Aorta (tissue), 5 donors: ENCODE measurements around the gene CLIC3. TPM values are rescaled to one million over a fixed set of nuclear protein-coding genes. Genes with fewer than 3 reads are reported as not detected.

Experiments used
- ATAC-seq: fragments of 200-7000 bp; cut with Tn5 transposase; one replicate; pipeline ENCODE4 v1.9.1; 2022; ENCODE audit warnings: moderate library complexity; ENCODE audit not compliant: low FRiP score
- DNase-seq, 2 donors: peaks; one replicate each; pipeline ENCODE4 v3.0.0-alpha.2; 2020
- H3K27ac ChIP-seq, 2 donors: one replicate each; pipeline ENCODE4 v1.5.1; 2013; ENCODE audit warnings: low read length in 2 of 2, mild to moderate bottlenecking in 2 of 2, moderate library complexity in 2 of 2, control low read depth in 1 of 2, inconsistent platforms in 1 of 2, low read depth in 1 of 2
- H3K27me3 ChIP-seq, 2 donors: one replicate each; pipeline ENCODE4 v1.6.1; 2013; ENCODE audit warnings: control low read depth in 1 of 2, low read length in 1 of 2, mild to moderate bottlenecking in 1 of 2, moderate library complexity in 1 of 2; ENCODE audit not compliant: insufficient read depth in 2 of 2, control insufficient read depth in 1 of 2
- H3K36me3 ChIP-seq, 2 donors: one replicate each; pipeline ENCODE4 v1.6.1; 2013; ENCODE audit warnings: control low read depth in 1 of 2, low read length in 1 of 2, mild to moderate bottlenecking in 1 of 2; ENCODE audit not compliant: insufficient read depth in 2 of 2, control insufficient read depth in 1 of 2
- H3K4me1 ChIP-seq, 2 donors: one replicate each; pipeline ENCODE4 v1.6.1; 2013; ENCODE audit warnings: low read length in 2 of 2, control low read depth in 1 of 2, mild to moderate bottlenecking in 1 of 2, moderate library complexity in 1 of 2; ENCODE audit not compliant: insufficient read depth in 2 of 2, control insufficient read depth in 1 of 2
- H3K4me3 ChIP-seq, 2 donors: one replicate each; pipeline ENCODE4 v1.5.1; 2013; ENCODE audit warnings: low read length in 2 of 2, control low read depth in 1 of 2, mild to moderate bottlenecking in 1 of 2
- H3K9me3 ChIP-seq: one replicate; pipeline ENCODE4 v1.6.1; 2013; ENCODE audit warnings: mild to moderate bottlenecking, low read length; ENCODE audit not compliant: control insufficient read depth
- WGBS, 2 donors: extraction: QIAGEN DNeasy Blood & Tissue Kit; methylation state at CpG; one replicate each; pipeline ENCODE4 v1.1.7; 2013; 5-methylcytosine and 5-hydroxymethylcytosine counted together
- intact Hi-C, 2 donors: fragments of 100-400 bp; cut with DNase I; formaldehyde crosslinking; loops; one replicate each; pipeline versions ENCODE4 v1.14.2 to v1.15.0; 2022
- polyA plus RNA-seq, 2 donors: library from polyadenylated mRNA; stranded (reverse); fragments of 200-250 nt; gene quantifications; one replicate each; pipeline ENCODE4 v1.2.3, GENCODE V29; 2013
- total RNA-seq, 2 donors: library from RNA; stranded (reverse); fragmentation: NEBNext Ultra II Directional; extraction: Animal tissue kit (Norgen Biotek cat#: 25700); gene quantifications; one replicate each; pipeline ENCODE4 v1.2.1, GENCODE V29; 2021
- donor health status: healthy with polysubstance abuse.
- donor health status: Bipolar disorder and iron deficiency.
- donor health status: DM: no; HTN: no; CAD: no.
- donor health status: DM: no; HTN: no; CAD: no.
- donor health status: DM: yes; HTN: yes; CAD: no.

The CLIC3 gene
- total and polyA plus RNA-seq, 4 donors: 1.6 to 7.0 (median 5.3) TPM

DNA sequence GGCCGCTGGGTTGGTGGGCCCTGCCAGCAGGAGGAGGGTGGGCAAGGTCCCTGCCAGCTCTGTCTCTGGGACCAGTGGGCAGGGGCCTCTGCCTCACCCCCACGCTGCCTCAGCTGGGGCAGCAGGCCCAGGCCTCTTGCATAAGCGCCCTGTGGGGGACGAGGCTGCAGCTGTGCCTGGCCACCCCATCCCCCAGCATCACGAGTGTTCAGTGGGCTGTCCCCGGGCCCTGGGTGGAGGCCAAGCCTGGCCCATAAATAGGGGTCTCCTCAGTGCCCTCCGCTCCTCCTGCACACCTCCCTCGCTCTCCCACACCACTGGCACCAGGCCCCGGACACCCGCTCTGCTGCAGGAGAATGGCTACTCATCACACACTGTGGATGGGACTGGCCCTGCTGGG is 19.1 kb downstream of the CLIC3 start, which contains the start of gene PTGDS:
Gene PTGDS, plus strand, starts transcription at position 282 of the 400 bp plus-strand sequence. Its CDS starts 75 bp downstream, at position 357.
- no peaks in the 10 kb centered on the region for H3K9me3 ChIP-seq
- H3K4me1 ChIP-seq: no peaks in the 10 kb centered on the region
- 64 to 74% methylated on average over 7 to 10 of the region's 10 CpGs for WGBS, 2 donors
- ATAC-seq (peak; percentile 53), DNase-seq (no peak)
- no peak within 1 kb of the TSS for H3K27ac ChIP-seq
- H3K36me3 ChIP-seq: no peaks in the 10 kb centered on the region
- H3K4me3 ChIP-seq: peak within 1 kb of the TSS in 1 of 2 donors; percentile 18
- H3K27me3 ChIP-seq: no peaks in the 10 kb centered on the region
- intact Hi-C loops: no loop called here

DNA sequence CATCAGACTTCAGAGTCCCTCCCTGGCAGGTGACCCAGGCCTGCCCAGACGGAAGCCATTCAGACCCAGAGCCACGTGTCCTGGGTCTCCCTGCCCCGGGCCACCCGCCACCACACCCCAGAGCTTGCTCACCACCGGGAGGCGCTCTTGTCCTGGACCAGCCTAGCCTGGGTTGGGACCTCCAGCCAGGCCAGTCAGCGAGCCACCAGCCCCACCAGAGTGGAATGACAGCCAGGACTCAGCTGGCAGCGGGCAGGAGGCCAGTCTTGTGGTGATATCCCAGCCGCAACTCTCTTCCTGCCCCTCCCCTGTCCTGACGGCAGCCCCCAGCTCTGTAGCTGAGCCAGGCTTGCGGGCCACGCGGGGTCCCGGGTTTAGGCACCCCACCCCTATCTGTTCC is 20.7 kb downstream of the CLIC3 start:
- H3K36me3 ChIP-seq: no peaks in the 10 kb centered on the region
- no peaks in the 10 kb centered on the region for H3K9me3 ChIP-seq
- no peaks in the 10 kb centered on the region for H3K4me1 ChIP-seq
- ATAC-seq (no peak), DNase-seq (no peak)
- no peak overlapping the region for H3K4me3 ChIP-seq
- intact Hi-C loops: no loop called here
- H3K27me3 ChIP-seq: no peaks in the 10 kb centered on the region
- H3K27ac ChIP-seq: no peak overlapping the region
- WGBS, 2 donors: 51 to 61% methylated on average over 8 to 14 of the region's 14 CpGs

DNA sequence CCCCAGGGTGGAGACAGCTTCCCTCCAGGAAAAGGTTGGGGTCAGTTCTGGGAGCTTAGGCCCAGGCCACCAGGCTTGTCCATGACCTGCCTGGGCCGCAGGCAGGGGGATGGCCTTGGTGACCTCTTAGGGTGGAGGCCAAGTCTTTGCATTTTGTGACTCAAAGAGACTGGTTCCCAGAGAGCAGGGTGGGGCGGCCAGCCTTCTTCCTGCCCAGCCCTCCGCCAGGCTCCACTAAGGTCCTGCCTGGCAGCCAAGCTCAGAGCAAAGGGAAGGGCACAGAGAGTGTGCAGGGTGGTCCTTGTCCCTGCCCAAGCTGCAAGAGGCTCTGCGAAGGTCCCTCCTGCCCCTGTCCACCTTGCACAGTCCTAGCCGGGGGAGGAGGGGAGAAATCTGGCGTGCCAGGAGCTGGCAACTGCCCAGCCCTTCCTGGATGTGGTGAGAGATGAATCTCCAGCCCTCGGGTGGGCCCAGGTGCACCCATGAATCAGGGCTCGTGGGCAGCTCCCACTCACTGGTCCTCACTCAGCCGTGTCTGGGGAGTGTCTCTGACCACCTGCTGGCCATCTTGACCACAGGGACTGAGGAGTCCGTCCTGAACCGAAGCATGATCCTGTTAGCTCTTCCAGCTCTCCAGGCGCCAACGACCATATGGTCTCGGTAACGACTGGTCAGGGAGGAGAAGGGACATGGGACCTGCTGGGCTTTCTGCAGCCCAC is 21.4 kb downstream of the CLIC3 start:
- DNase-seq (no peak), ATAC-seq (no peak)
- Histone ChIP-seq H3K9me3 (no peaks in the 10 kb centered on the region), H3K36me3 (no peaks in the 10 kb centered on the region), H3K4me1 (no peaks in the 10 kb centered on the region), H3K4me3 (no peak overlapping the region), H3K27ac (no peak overlapping the region), H3K27me3 (no peaks in the 10 kb centered on the region)
- 78 to 79% methylated on average over 14 to 15 of the region's 15 CpGs for WGBS, 2 donors
- intact Hi-C loops: no loop called here

DNA sequence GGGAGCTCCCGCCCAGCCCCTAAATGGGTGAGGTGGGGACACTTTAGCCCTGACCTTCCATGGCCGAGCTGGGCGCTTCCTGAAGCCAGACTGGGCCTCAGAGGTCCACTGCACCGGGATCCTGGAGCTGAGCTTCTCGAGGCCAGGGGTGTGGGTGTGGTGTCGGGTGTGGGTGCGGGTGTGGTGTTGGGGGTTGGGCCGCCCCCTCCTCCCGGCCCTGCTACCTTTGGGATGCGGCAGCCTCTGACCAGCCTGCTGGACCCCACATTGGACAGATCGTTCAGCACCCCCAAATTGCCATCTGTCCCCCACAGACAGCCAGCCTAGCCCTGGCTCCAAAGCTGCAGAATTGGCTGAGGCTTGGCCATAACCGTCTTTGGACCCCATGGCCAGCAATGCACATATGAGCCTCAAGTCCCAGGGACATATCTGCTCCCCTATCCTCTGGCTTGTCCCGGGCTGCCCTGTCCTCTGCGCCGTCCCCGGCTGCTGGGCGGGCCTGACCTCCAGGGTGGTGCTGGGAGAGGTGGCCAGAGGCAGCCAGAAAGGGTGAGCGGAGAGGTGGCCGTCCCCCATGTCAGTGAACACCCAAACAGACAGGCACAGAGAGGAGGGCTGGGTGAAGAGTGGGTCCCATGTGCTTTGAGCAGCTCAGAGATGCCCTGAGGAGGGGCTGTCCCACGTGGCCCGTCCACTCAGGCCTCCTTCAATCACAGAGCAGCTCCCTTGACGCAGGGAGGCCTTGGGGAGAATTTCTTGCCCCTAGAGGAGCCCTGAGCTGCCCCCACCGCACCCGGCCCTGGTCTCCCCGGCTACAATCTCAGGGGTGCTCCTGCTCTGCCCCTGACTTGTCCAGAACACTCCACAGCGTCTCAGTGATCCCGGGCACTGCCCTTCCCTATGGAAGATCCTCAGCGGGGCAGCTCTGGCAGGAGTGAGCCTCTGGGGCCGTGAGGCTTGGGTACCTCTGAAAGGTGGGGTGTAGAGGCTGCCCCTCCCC is 22.4 kb downstream of the CLIC3 start:
- no peak overlapping the region for H3K27ac ChIP-seq
- DNase-seq (no peak), ATAC-seq (no peak)
- no peak overlapping the region for H3K4me3 ChIP-seq
- no peaks in the 10 kb centered on the region for H3K4me1 ChIP-seq
- intact Hi-C loops: no loop called here
- no peaks in the 10 kb centered on the region for H3K27me3 ChIP-seq
- H3K9me3 ChIP-seq: no peaks in the 10 kb centered on the region
- WGBS, 2 donors: 90 to 92% methylated on average over 27 to 29 of the region's 29 CpGs
- H3K36me3 ChIP-seq: no peaks in the 10 kb centered on the region

GRCh38 chr9:136972743-136973142 is 23.6 kb downstream of the CLIC3 start:
- intact Hi-C loops: no loop called here

DNA sequence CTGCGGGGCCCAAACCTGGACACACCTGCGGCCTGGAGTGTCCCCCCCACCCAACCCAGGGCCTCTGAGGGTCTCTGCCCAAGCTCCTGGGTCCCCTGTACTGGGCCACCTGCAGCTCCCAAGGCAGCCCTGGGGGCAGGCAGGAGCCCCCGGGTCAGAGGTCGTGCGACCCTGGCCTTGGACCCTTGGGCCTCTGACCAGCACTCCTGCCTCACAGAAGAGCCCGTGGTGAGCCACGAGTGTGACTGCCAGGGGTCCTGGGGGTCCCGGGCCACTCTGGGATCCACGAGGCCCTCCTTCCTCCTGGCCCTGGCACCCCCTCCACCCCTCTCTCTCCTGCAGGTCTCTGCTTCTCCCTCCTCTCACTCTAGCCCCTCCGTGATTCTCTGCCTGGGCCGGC is 24.0 kb downstream of the CLIC3 start:
- Histone ChIP-seq H3K4me3 (no peak overlapping the region), H3K4me1 (no peaks in the 10 kb centered on the region), H3K27me3 (no peaks in the 10 kb centered on the region), H3K27ac (no peak overlapping the region), H3K9me3 (no peaks in the 10 kb centered on the region), H3K36me3 (no peaks in the 10 kb centered on the region)
- ATAC-seq (no peak), DNase-seq (no peak)
- 84 to 88% methylated on average over 11 of the region's 11 CpGs for WGBS, 2 donors
- intact Hi-C loops: no loop called here

More at GRCh38 chr9:136972743-136973142, 23.6 kb downstream of the CLIC3 start:
- Histone ChIP-seq H3K27ac (no peak overlapping the region), H3K36me3 (no peaks in the 10 kb centered on the region), H3K9me3 (no peaks in the 10 kb centered on the region), H3K4me1 (no peaks in the 10 kb centered on the region), H3K4me3 (no peak overlapping the region), H3K27me3 (no peaks in the 10 kb centered on the region)
- no peak for DNase-seq
- 70 to 72% methylated on average over 13 of the region's 13 CpGs for WGBS, 2 donors
- no peak for ATAC-seq

DNA sequence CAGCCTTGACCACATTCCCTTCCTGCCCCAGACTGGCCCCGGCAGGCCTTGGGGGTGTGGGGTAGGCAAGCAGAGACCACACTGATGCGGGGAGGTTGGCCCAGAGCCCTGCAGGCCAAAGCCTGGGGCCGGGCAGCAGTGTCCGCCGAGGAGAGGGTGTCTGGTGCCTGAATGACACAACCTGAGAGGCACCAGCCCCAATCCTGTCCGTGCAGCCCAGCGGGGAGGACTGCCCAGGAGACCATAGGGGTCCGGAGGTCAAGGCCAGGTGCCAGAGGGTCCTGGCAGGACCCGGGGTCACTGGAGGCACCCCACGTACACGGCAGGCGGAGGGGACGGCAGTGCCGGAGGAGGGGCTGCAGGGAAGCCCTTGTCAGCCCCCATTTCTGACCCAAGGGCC is 24.6 kb downstream of the CLIC3 start:
- H3K27ac ChIP-seq: no peak overlapping the region
- ATAC-seq (no peak), DNase-seq (no peak)
- intact Hi-C loops: no loop called here
- 81 to 83% methylated on average over 14 of the region's 14 CpGs for WGBS, 2 donors
- no peaks in the 10 kb centered on the region for H3K36me3 ChIP-seq
- no peaks in the 10 kb centered on the region for H3K9me3 ChIP-seq
- no peak overlapping the region for H3K4me3 ChIP-seq
- H3K27me3 ChIP-seq: no peaks in the 10 kb centered on the region
- H3K4me1 ChIP-seq: no peaks in the 10 kb centered on the region

- ATAC-seq: no peak
- no peak overlapping the region for H3K4me3 ChIP-seq
- H3K36me3 ChIP-seq: no peaks in the 10 kb centered on the region
- H3K27ac ChIP-seq: no peak overlapping the region
- WGBS, 2 donors: 87 to 94% methylated on average over 11 of the region's 11 CpGs
- no peak for DNase-seq
- intact Hi-C loops: no loop called here
- H3K9me3 ChIP-seq: no peaks in the 10 kb centered on the region
- H3K4me1 ChIP-seq: no peaks in the 10 kb centered on the region
- H3K27me3 ChIP-seq: no peaks in the 10 kb centered on the region
Observed at GRCh38 chr9:136970361-136970760, 26.0 kb downstream of the CLIC3 start.
